Breast epithelium (tissue), 4 donors: ENCODE measurements around the gene GFRA1. TPM values are rescaled to one million over a fixed set of nuclear protein-coding genes. Genes with fewer than 3 reads are reported as not detected.

ENCODE experiments used
- DNase-seq, 2 donors: peaks; one replicate each; pipeline ENCODE4 v3.0.0-alpha.2; 2019; ENCODE audit warnings: low spot score in 2 of 2
- H3K27ac ChIP-seq, 2 donors: fragments of 200-600 bp; sonication (generic) in 1 of 2; one replicate each; pipeline ENCODE4 v1.5.1; 2016 to 2019; ENCODE audit warnings: mild to moderate bottlenecking in 1 of 2
- H3K27me3 ChIP-seq, 2 donors: fragments of 200-600 bp; sonication (generic) in 1 of 2; one replicate each; pipeline versions ENCODE4 v1.5.1 to v1.6.0; 2017 to 2019; ENCODE audit warnings: control low read depth in 1 of 2, mild to moderate bottlenecking in 1 of 2
- H3K36me3 ChIP-seq: fragments of 200-600 bp; one replicate; pipeline ENCODE4 v1.5.1; 2019
- H3K4me1 ChIP-seq, 2 donors: fragments of 200-600 bp; sonication (generic); one replicate each; pipeline ENCODE4 v1.5.1; 2016 to 2019; ENCODE audit warnings: control low read depth in 1 of 2
- H3K4me3 ChIP-seq, 3 donors: fragments of 200-600 bp; sonication (generic); 1 replicate in 2 of 3; 2 replicates in 1 of 3; pipeline ENCODE4 v1.5.1; 2016 to 2019; ENCODE audit warnings: mild to moderate bottlenecking in 3 of 3, moderate library complexity in 2 of 3
- H3K9me3 ChIP-seq, 2 donors: fragments of 200-600 bp; sonication (generic) in 1 of 2; one replicate each; pipeline ENCODE4 v1.5.1; 2016 to 2019; ENCODE audit warnings: control low read depth in 1 of 2
- POLR2A ChIP-seq: fragments of 450-650 bp; IDR thresholded peaks from one replicate; pipeline ENCODE4 v1.6.1; 2016; ENCODE audit warnings: antibody characterized with exemption, mild to moderate bottlenecking, moderate library complexity
- POLR2AphosphoS5 ChIP-seq, 3 donors: sonication (generic); formaldehyde crosslinking; IDR thresholded peaks; one replicate each; pipeline ENCODE4 v1.6.1; 2017; ENCODE audit warnings: antibody characterized with exemption in 3 of 3
- intact Hi-C: fragments of 100-400 bp; cut with DNase I; formaldehyde crosslinking; loops from one replicate; pipeline ENCODE4 v1.15.1; 2023; ENCODE audit warnings: low total_unique reads
- total RNA-seq, 3 donors: library from RNA; depleted of rRNA; stranded (reverse); fragments of >200 nt; gene quantifications; one replicate each; pipeline ENCODE4 v1.1.0, GENCODE V29; 2016
- TF ChIP-seq, protein P1 (sequence below), 3 donors: fragments of 450-650 bp; IDR thresholded peaks; one replicate each; pipeline ENCODE4 v1.5.1; 2016 to 2017; ENCODE audit warnings: antibody characterized with exemption in 3 of 3, mild to moderate bottlenecking in 3 of 3, moderate library complexity in 3 of 3

GFRA1 gene
- total RNA-seq, 3 donors from 2014 or later, result 88.2 to 153 (median 98.5) TPM

DNA sequence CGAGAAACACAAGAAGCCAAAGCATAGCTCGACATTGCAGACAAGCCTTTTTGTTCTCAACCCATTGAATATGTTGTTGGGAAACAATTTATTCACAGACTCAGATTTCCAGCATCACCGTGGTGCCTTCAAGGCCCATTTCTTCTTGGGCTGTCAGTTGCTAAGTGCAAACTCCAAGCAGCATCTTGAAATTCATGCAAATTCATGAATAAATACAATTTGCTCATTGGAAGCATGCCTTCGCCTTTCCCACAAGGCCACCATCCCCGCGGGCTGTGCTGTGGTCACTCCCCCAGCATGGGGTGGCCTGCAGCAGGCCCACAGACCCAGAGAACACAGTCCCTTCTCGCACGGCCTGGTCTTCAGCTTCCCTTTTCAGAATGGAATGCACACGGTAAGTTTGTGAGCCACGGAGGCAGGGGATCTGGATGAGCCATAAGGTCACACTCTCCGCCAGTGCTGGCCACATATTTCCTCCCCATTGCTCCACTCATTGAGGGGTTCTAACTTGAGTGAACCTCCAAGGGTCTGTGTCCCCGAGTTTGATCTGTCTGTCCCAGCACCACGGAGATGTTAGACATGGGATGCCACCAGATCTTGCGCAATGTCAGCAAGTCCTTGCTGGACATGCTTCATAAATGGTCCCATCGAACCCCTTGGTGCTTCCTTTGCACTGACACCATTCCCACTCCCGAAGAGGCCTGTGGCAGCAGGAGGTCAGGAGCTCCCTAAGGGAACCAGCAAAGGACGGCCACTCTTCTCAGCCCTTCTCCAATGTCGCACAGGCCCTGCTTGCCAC, 109.5 kb downstream of the GFRA1 start:
- H3K4me3 ChIP-seq, result no peak overlapping the region
- TF ChIP-seq POLR2AphosphoS5 (IDR thresholded peaks at IDR 0.05) (no peak), POLR2A (no peak)
- TF ChIP-seq, protein P1, sequence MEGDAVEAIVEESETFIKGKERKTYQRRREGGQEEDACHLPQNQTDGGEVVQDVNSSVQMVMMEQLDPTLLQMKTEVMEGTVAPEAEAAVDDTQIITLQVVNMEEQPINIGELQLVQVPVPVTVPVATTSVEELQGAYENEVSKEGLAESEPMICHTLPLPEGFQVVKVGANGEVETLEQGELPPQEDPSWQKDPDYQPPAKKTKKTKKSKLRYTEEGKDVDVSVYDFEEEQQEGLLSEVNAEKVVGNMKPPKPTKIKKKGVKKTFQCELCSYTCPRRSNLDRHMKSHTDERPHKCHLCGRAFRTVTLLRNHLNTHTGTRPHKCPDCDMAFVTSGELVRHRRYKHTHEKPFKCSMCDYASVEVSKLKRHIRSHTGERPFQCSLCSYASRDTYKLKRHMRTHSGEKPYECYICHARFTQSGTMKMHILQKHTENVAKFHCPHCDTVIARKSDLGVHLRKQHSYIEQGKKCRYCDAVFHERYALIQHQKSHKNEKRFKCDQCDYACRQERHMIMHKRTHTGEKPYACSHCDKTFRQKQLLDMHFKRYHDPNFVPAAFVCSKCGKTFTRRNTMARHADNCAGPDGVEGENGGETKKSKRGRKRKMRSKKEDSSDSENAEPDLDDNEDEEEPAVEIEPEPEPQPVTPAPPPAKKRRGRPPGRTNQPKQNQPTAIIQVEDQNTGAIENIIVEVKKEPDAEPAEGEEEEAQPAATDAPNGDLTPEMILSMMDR (IDR thresholded peaks at IDR 0.05), result no peak
- H3K27me3 ChIP-seq, result no peaks in the 10 kb centered on the region
- no peaks in the 10 kb centered on the region for H3K9me3 ChIP-seq
- H3K36me3 ChIP-seq, result no peaks in the 10 kb centered on the region
- H3K4me1 ChIP-seq, result no peaks in the 10 kb centered on the region
- intact Hi-C loops, result no loop called here
- DNase-seq, result no peak
- no peak overlapping the region for H3K27ac ChIP-seq

DNA sequence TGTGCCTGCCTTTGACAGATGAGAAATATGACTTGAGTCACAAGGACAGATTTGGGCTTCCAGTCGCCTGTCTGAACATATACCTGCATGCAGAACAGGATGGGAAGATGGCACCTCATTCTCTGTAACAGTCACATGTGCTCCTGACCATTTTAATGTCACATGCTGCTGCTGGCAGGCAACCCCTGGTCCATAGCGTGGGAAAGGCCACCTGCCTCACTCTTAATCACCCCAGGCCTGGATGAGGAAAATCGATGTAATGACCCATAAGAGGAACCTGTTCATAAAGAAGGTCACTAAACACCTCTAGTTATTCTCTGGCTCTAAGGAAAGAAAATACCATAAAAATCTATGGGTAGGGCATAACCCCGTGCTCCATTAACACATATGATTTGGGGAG, 110.2 kb downstream of the GFRA1 start:
- H3K36me3 ChIP-seq, result no peaks in the 10 kb centered on the region

DNA sequence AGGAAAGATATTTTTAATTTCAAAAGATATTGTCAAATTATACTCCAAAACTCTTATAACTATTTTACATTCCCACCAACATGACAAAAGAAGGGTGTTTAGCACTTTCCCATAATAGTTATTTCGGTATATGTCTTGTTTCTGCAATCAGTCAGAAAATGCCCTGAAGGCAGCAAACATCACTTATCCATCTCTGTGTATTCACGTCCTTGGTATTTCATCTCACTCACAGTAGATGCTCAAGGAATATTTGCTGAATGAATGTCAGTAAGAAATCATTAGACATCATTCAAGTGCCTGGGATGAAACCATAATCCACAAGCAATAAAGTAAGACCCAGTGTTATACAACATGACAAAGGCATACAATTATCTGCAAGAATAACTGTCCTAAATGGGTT, 112.7 kb downstream of the GFRA1 start:
- Histone ChIP-seq H3K36me3 (no peaks in the 10 kb centered on the region), H3K27ac (no peak overlapping the region), H3K27me3 (no peaks in the 10 kb centered on the region), H3K9me3 (no peaks in the 10 kb centered on the region), H3K4me1 (no peaks in the 10 kb centered on the region), H3K4me3 (no peak overlapping the region)
- intact Hi-C loops, result no loop called here
- no peak for DNase-seq
- no peak for TF ChIP-seq POLR2A
- TF ChIP-seq, protein P1 (IDR thresholded peaks at IDR 0.05), result no peak
- TF ChIP-seq POLR2AphosphoS5 (IDR thresholded peaks at IDR 0.05), result no peak

More for the DNA sequence above, 110.2 kb downstream of the GFRA1 start:
- Histone ChIP-seq H3K27me3 (no peaks in the 10 kb centered on the region), H3K4me1 (no peaks in the 10 kb centered on the region), H3K27ac (no peak overlapping the region), H3K9me3 (no peaks in the 10 kb centered on the region), H3K4me3 (no peak overlapping the region)
- intact Hi-C loops, result no loop called here
- TF ChIP-seq POLR2A, result no peak
- TF ChIP-seq POLR2AphosphoS5 (IDR thresholded peaks at IDR 0.05), result no peak
- TF ChIP-seq, protein P1 (IDR thresholded peaks at IDR 0.05), result no peak
- no peak for DNase-seq

DNA sequence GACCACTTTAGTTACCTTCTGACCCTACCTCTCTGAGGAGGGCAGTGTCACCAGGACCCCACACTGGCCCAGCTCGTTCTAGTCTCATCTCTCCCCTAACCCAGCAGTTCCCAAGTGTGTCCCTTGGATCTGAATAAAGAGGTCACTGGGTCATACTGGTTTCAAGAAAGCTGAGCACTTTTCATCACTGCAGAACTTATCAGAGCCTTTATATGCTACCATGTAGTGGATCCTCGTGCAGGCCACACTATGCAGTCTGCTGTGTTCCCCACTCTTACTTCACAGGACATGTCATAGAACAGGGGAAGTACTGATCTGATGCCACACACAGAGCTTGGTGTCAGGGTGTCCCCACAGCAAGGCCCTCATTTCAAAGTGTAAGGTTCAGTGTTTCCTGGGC, 113.8 kb downstream of the GFRA1 start:
- intact Hi-C loops, result no loop called here
- no peaks in the 10 kb centered on the region for H3K4me1 ChIP-seq
- TF ChIP-seq, protein P1 (IDR thresholded peaks at IDR 0.05), result no peak
- TF ChIP-seq POLR2A (no peak), POLR2AphosphoS5 (IDR thresholded peaks at IDR 0.05) (no peak)
- no peaks in the 10 kb centered on the region for H3K36me3 ChIP-seq
- no peaks in the 10 kb centered on the region for H3K9me3 ChIP-seq
- no peaks in the 10 kb centered on the region for H3K27me3 ChIP-seq
- no peak for DNase-seq
- no peak overlapping the region for H3K27ac ChIP-seq
- H3K4me3 ChIP-seq, result no peak overlapping the region

DNA sequence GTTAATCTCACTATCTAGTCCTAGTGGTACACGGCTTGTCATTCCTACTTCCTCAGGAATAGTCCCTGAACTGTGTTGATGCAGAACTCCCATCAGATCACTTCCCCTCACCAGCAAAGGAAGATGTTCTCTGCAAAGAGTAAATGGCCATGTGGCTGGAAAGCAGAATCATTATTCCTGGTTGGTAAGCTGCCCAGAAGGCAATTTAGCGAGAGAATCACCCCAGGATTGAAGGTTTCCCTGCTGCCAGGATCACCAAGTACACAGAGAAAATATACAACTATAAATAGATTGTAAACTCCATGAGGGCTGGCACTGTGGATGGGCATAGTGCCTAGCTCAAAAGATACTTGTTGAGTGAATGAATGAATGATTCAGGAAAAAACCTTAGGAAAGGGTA, 115.0 kb downstream of the GFRA1 start:
- Histone ChIP-seq H3K4me3 (no peak overlapping the region), H3K27me3 (no peaks in the 10 kb centered on the region), H3K27ac (no peak overlapping the region), H3K36me3 (no peaks in the 10 kb centered on the region), H3K9me3 (no peaks in the 10 kb centered on the region), H3K4me1 (no peaks in the 10 kb centered on the region)
- TF ChIP-seq POLR2A, result no peak
- TF ChIP-seq POLR2AphosphoS5 (IDR thresholded peaks at IDR 0.05), result no peak
- TF ChIP-seq, protein P1 (IDR thresholded peaks at IDR 0.05), result no peak
- DNase-seq, result no peak
- intact Hi-C loops, result no loop called here
